Measurements from ENCODE around the gene DCLK1.

The DCLK1 gene

DNA sequence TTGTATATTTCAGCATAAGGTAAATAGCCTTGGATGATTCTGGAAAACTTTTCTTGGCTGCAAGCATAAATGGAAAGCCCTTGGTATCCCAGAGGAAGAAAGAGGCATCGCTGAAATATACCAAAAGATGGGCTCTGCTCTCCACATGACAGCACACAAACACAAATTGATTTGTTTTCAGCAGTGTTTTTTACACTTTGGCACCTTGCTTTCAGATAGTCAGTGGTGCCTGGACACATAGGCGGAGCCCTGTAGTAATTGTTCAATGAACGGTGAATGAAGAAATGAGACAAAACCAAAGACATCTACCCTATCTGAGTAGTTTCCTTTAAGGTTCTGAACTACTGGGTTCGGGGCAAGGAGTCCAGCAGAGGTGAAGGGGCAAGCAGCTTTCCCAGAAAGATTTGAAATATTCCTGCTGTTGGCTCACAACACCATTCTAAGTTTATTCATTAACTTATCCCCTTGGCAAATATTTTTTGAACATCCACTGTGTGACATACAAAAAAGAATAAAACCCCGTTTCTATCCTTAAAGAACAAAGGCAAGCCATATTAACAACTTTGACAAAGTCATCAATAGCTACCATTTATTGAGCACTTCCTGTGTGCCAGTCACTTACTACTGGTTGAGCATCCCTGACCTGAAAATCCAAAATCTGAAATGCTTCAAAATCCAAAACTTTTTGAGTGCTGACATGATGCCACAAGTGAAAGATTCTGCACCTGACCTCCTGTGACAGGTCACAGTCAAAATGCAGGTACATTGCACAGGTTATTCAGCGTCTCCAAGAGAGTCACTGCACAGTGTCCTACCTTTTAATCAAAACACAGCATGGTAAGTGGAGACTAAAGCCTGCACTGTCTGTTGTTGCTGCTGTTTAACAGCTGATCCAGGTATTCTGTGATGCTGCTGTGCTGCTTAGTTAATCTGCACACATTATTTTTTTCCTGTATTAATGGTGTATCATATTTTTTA lies 238.1 kb downstream of the DCLK1 start:
- H3K27me3 Mint-ChIP-seq = no peaks in the 10 kb centered on the region
- no peaks in the 10 kb centered on the region for H3K4me1 Mint-ChIP-seq
- ATAC-seq (no peak), DNase-seq (no peak)
- H3K9me3 Mint-ChIP-seq = no peaks in the 10 kb centered on the region
- no peak overlapping the region for H3K4me3 Mint-ChIP-seq
- H3K36me3 Mint-ChIP-seq (ENCODE audit: low read depth) = no peaks in the 10 kb centered on the region
- H3K27ac Mint-ChIP-seq = no peak overlapping the region

DNA sequence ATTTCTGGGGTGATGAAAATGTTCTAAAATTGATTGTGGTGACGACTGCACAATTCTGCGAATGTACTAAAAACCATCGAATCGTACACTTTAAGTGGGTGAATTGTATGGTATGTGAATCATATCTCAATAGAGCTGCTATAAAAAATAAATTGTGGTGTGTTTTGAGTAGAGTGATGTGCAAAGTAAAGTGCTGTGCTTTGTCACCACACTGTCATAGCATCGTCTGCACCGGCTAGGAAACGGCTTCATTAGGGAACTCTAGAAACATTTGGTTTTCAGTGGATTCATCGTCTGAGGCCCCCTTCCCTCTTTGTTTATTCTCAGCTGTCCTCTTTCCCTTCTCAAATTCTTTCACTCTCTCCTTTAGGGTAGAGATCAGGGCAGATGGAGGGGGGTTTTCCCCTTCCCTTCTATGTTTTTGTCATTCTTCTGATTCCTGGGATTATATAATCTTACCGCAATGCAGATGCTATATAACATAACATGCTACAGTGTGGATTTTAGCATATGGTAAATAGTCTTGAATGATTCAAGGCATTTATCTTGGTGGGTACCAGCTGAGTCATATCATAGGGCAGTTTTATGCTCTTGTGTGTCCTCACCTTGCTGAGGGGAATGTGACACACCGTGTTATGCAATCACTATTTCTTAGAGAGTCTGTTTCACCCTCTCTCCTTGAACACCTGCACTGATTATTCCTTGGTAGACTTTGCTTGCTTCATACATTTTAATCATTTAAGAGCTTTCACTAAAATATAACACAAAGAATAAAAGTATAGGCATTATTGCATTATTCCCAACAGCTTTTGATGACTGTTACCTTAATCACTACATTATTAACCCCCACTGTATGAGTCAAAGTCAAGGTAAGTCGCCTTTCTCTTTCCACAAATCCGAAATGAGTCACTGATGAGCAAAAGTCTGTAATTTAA lies 239.4 kb downstream of the DCLK1 start:
- Mint-ChIP-seq H3K36me3 (ENCODE audit: low read depth) (no peaks in the 10 kb centered on the region), H3K4me1 (no peaks in the 10 kb centered on the region), H3K27ac (no peak overlapping the region), H3K4me3 (no peak overlapping the region), H3K27me3 (no peaks in the 10 kb centered on the region), H3K9me3 (no peaks in the 10 kb centered on the region)
- ATAC-seq (no peak), DNase-seq (no peak)

DNA sequence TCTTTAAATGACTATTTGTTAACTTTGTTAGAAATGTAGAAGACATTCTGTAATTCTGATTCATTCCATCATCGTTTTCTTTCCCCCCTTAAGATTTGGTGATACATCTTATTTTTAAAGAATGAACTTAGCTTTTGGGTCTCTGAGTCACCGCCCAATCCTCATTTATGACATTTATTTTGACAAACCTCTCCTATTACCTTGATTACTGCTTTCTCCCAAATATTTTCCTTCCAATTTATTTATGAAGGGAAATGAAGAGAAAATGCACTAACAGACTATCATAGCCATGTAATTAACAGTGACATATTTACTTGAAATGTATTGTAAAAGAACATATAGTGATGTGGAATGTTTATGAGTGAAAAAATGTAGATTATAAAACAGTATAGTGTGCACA lies 241.6 kb downstream of the DCLK1 start:
- no peaks in the 10 kb centered on the region for H3K36me3 Mint-ChIP-seq (ENCODE audit: low read depth)
- no peak for ATAC-seq
- H3K9me3 Mint-ChIP-seq = no peaks in the 10 kb centered on the region
- no peaks in the 10 kb centered on the region for H3K4me1 Mint-ChIP-seq
- no peak for DNase-seq
- H3K4me3 Mint-ChIP-seq = no peak overlapping the region
- H3K27ac Mint-ChIP-seq = no peak overlapping the region
- H3K27me3 Mint-ChIP-seq = no peaks in the 10 kb centered on the region

DNA sequence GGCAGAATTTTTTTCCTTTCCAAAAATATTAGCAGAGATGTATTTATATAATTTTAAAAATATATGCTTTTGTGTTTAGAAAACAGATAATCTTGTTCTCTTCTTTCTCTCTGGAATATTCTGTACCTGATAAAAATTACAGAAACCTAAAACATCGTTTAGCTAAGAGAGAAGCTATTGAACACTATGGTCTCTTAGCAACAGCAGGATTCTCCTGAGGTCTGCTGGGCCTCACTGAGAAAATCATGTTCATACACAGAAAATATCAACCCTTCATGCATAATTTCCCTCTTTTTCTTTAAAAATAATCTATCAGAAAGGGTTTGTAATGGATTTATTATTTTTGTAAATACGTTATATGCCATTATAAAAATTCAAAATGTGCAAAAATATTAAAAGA lies 242.2 kb downstream of the DCLK1 start:
- no peaks in the 10 kb centered on the region for H3K4me1 Mint-ChIP-seq
- H3K4me3 Mint-ChIP-seq = no peak overlapping the region
- DNase-seq (no peak), ATAC-seq (no peak)
- H3K27ac Mint-ChIP-seq = no peak overlapping the region
- no peaks in the 10 kb centered on the region for H3K27me3 Mint-ChIP-seq
- H3K9me3 Mint-ChIP-seq = no peaks in the 10 kb centered on the region
- no peaks in the 10 kb centered on the region for H3K36me3 Mint-ChIP-seq (ENCODE audit: low read depth)

DNA sequence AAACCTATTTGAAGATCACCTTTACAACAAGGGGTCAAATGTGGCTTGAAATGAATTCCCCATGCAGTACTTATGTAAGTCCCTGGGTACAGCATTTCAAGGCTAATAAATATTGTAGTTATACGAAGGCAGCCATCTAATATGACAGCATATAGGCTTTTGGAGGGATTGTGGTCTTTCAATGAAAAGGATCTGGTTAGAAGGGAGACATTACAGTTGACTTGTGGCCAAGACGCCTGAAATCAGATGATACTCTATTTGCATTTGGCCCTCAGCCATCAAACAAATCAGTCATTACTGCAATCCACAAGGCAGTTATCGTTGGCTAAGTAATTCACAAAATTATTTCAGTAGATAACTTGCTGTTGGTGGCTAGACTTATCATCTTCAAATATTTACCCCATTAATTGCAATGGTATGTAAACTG lies 242.7 kb downstream of the DCLK1 start:
- peaks cover 2% of the 10 kb centered on the region for H3K27me3 Mint-ChIP-seq
- H3K9me3 Mint-ChIP-seq = no peaks in the 10 kb centered on the region
- H3K36me3 Mint-ChIP-seq (ENCODE audit: low read depth) = no peaks in the 10 kb centered on the region
- DNase-seq (no peak), ATAC-seq (no peak)
- no peak overlapping the region for H3K4me3 Mint-ChIP-seq
- H3K27ac Mint-ChIP-seq = no peak overlapping the region
- no peaks in the 10 kb centered on the region for H3K4me1 Mint-ChIP-seq

DNA sequence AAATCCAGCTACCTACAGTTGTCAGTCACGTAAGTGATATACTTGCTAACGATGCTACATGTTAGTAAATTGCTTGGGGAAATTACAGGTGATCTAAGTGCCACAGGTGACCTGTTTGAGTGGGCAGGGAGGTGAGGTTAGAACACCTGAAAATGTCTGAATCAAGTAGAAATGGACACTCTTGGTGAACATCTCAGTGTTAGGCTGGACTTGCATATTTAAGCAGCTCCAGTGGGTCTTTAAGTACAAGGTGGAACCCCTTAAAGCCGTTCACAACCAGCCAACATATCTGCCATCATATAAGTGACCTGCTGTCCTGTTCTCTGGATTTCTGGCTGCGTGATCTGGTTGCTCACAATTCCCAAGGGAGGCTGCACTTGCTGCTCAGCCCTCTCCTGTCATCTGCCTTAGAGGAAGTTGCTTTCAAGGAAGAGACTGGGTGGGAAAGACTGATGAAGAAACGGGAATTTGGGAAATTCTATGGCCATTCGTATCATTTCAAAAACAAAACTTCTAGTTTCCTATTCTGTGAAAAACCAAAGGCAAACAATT lies 244.0 kb downstream of the DCLK1 start:
- no peaks in the 10 kb centered on the region for H3K36me3 Mint-ChIP-seq (ENCODE audit: low read depth)
- ATAC-seq (no peak), DNase-seq (no peak)
- no peaks in the 10 kb centered on the region for H3K4me1 Mint-ChIP-seq
- H3K9me3 Mint-ChIP-seq = no peaks in the 10 kb centered on the region
- no peak overlapping the region for H3K27ac Mint-ChIP-seq
- H3K4me3 Mint-ChIP-seq = no peak overlapping the region
- H3K27me3 Mint-ChIP-seq = peaks cover 2% of the 10 kb centered on the region

DNA sequence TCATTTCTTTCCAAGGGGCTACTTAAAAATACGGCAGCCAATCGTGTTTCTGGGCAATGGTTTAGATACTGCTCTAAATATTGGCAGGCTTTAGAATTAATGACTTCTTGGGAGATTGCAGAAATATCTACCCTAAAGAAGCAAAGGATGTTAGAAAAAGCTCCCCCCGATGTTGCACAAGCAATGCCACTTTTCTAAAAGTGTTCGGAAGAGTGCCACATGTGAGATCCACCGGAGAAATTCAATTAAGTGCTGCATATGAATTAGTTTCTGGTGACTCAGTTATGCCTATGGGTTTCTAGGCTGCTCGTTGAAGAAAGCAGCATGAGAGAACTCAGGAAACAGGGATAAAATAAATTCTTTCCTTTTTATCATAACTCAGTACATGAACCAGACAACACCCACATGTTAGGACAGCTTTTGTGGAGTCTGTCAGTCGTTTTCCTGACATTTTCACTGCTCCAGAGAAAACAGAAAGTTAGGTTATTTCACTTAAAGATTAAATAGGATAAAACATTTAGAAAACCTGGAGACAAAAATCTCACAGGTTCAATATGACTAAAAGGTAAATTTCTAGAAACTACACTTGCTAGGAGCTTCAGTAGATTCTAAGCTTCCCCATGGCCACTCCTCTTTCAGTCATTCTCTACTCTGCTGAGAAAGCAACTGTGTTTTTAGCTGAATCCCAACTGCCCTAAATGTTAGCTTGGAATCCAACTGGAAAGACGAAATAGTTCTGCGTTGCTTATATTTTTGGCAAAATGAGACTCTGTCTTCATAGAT lies 244.7 kb downstream of the DCLK1 start:
- no peak overlapping the region for H3K27ac Mint-ChIP-seq
- H3K27me3 Mint-ChIP-seq = peaks cover 2% of the 10 kb centered on the region
- no peak overlapping the region for H3K4me3 Mint-ChIP-seq
- DNase-seq (no peak), ATAC-seq (no peak)
- H3K4me1 Mint-ChIP-seq = no peaks in the 10 kb centered on the region
- H3K9me3 Mint-ChIP-seq = no peaks in the 10 kb centered on the region
- no peaks in the 10 kb centered on the region for H3K36me3 Mint-ChIP-seq (ENCODE audit: low read depth)

DNA sequence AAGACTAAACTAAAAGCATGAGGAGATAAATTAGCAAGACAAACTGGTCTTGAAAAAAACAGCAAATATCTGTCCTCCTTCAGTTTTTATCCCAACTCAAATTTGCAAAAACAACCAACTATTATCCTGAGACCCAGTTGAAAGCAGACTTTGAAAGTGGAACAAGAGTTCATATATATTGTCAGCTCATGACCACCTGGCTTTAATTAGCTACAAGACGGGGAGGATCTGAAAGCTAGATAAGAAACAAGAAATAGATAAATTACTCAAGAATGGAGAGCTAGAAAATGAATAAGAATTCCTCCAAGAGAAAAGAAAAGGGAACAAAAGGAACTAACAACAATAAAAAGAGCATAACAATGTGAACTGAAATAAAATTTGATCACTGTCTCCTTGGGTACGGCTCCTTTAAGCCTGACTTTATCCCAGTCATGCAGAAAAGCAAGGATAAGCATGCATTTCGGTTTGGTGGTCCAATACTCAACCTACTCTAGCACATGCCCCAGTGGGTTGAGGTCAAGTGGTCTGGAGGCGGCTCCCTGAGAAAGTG lies 246.9 kb downstream of the DCLK1 start:
- H3K4me1 Mint-ChIP-seq = no peaks in the 10 kb centered on the region
- H3K36me3 Mint-ChIP-seq (ENCODE audit: low read depth) = no peaks in the 10 kb centered on the region
- ATAC-seq (no peak), DNase-seq (no peak)
- H3K27ac Mint-ChIP-seq = no peak overlapping the region
- no peak overlapping the region for H3K4me3 Mint-ChIP-seq
- no peaks in the 10 kb centered on the region for H3K9me3 Mint-ChIP-seq
- H3K27me3 Mint-ChIP-seq = peaks cover 2% of the 10 kb centered on the region

DNA sequence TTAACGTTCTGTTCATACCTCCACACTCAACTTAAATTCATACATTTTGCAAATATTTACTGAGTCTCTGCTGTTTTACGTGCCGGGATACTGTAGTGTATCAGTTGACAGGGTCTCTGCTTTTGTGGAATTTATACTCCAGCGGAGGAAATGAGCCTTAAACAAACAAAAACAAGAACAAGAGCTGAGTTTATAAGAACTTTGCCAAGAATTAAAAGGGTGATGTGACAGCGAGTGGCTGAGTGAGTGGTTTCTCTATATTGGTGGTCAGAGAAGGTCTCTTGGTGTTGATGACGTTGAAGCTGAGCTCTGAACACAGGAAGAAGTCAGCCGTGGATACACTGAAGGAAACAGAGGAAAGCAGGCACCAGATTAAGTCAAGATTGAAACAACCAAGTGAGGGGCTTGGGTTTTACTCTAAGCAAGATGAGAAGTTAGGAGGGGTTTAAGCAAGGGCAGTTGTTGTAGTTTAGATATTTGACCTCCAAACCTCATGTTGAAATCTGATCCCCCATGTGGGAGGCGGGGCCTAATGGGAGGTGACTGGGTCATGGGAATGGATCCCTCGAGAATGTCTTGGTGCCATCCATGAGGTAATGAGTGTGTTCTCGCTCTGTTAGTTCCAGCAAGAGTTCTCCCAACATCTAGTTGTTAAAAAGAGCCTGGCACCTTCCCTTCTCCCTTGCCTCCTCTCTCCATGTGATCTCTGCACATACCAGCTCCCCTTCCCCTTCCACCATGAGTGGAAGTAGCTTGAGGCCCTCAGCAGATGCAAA lies 248.3 kb downstream of the DCLK1 start:
- no peaks in the 10 kb centered on the region for H3K9me3 Mint-ChIP-seq
- no peaks in the 10 kb centered on the region for H3K4me1 Mint-ChIP-seq
- no peaks in the 10 kb centered on the region for H3K36me3 Mint-ChIP-seq (ENCODE audit: low read depth)
- no peak overlapping the region for H3K27ac Mint-ChIP-seq
- H3K4me3 Mint-ChIP-seq = no peak overlapping the region
- DNase-seq (no peak), ATAC-seq (no peak)
- peaks cover 2% of the 10 kb centered on the region for H3K27me3 Mint-ChIP-seq

DNA sequence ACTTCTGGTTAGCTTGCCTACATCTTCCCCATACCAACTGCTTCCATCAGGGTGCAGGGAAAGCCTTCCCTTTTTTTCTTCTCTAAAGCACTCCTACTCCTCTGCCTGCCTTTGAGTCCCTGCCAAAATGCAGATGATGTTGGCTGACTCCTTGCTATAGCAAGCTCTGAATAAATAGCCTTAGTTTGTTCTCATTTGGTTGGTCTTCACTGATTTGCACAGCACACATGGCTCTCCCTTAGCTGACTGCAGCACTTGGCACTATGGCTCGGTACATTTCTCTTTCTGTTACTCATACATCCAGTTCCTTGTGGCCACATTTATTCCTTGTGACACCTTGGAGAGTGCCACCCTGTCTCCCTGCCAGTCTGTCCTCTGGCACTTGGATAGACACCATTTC lies 249.8 kb downstream of the DCLK1 start:
- no peaks in the 10 kb centered on the region for H3K9me3 Mint-ChIP-seq
- DNase-seq (no peak), ATAC-seq (no peak)
- no peaks in the 10 kb centered on the region for H3K4me1 Mint-ChIP-seq
- no peak overlapping the region for H3K27ac Mint-ChIP-seq
- peaks cover 2% of the 10 kb centered on the region for H3K27me3 Mint-ChIP-seq
- no peaks in the 10 kb centered on the region for H3K36me3 Mint-ChIP-seq (ENCODE audit: low read depth)
- H3K4me3 Mint-ChIP-seq = no peak overlapping the region

DNA sequence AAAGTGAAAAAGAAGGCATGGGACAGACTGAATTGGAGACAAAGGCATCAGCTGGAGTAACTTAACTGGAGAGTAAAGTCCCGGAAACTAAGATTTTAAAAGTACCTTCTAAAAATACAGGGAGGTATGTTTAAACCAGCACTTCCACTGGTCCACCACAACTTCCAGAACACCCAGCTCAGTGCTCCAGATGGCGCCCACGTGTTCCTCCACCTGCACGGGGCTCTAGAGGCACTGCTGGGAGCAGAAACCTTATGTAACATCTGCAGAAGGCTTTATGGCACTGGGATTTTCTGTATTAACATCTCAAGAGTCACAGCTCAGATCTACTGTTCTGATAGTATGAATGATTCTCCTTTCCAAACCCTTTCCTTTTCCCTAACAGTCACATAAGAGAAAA lies 252.1 kb downstream of the DCLK1 start:
- Mint-ChIP-seq H3K4me1 (no peaks in the 10 kb centered on the region), H3K9me3 (peaks cover 3% of the 10 kb centered on the region), H3K36me3 (ENCODE audit: low read depth) (no peaks in the 10 kb centered on the region), H3K4me3 (no peak overlapping the region), H3K27ac (no peak overlapping the region), H3K27me3 (peaks cover 2% of the 10 kb centered on the region)
- no peak for DNase-seq
- ATAC-seq = no peak

DNA sequence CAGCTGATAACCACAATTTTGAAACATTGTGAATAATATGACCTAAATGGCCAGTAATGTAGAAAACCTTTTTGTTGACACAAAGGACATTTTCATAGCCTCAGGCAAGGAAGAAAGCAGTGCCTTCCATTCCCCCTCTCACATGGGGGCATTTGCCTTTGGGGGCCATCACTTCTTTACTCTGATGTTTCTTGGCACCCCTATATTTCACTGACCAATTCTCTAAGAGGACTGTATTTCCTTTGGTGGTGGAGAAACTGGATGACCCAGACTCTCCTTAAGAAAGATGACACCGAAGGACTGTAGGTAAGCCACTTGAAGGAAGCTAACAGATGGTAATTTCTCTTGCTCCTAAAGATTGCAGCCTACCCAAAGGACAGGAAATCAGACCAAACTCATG lies 254.6 kb downstream of the DCLK1 start:
- Mint-ChIP-seq H3K4me3 (no peak overlapping the region), H3K27me3 (no peaks in the 10 kb centered on the region), H3K9me3 (peaks cover 5% of the 10 kb centered on the region), H3K27ac (no peak overlapping the region), H3K4me1 (no peaks in the 10 kb centered on the region), H3K36me3 (ENCODE audit: low read depth) (no peaks in the 10 kb centered on the region)
- ATAC-seq (no peak), DNase-seq (no peak)

DNA sequence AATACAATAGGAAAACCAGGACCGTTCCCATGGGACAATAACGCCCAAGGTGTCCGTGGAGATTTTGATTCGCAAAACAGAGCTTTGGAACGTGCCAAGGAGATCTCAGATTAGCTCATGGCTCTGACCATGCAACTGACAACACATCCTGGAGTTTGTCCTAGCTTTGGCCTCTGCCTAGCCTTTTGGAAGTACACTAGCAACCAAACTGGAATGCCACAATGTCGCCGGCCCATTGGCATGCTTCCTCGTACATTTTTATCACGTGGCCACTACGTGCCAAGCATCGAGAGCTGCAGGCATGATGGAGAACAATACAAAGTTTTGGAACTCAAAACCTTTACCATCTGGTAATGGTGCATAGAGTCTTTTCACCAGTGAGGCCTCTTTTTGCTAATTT lies 256.5 kb downstream of the DCLK1 start:
- H3K9me3 Mint-ChIP-seq = peaks cover 5% of the 10 kb centered on the region
- no peak for ATAC-seq
- DNase-seq = no peak
- no peaks in the 10 kb centered on the region for H3K36me3 Mint-ChIP-seq (ENCODE audit: low read depth)
- H3K27me3 Mint-ChIP-seq = no peaks in the 10 kb centered on the region
- H3K4me1 Mint-ChIP-seq = no peaks in the 10 kb centered on the region
- H3K4me3 Mint-ChIP-seq = no peak overlapping the region
- no peak overlapping the region for H3K27ac Mint-ChIP-seq
